ENCODE data around the gene SLC1A4.

Gene SLC1A4

DNA sequence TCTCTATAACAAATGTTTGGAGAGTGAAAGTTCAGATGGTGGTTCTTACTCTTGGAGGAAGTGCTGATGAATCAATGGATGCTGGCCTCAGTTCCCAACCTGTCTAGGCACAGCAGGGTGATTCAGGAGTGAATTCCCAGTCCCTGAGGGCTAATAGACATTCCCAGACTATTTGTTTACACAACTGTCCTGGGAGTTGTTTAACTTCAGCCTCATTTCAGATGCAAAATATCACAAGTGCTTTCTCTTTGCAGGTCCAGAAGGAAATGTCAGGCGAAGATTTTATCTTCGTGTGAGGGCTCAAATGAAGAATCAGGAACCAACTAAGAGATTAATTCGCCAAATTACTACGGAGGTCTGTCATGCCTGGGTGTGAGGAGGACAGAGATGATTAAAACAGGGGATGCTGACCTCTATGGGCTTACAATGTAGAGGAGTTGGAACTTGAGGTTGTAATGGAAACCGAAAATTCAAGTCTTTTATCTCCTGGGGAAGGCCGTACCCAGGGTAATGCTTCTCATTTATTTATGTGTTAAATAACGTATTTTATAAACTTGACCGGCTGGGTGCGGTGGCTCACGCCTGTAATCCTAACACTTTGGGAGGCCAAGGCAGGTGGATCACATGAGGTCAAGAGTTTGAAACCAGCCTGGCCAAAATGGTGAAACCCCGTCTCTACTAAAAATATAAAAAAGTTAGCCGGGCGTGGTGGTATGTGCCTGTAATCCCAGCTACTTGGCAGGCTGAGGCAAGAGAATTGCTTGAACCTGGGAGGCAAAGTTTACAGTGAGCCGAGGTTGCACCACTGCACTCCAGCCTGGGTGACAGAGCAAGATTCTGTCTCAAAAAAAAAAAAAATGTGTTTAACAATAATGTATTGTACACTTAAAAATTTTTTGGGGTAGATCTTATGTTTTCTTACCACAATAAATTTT lies 38.7 kb upstream of the SLC1A4 start:
- Histone ChIP-seq H3K4me3 (ENCODE audit: low read depth, low read length) (no peak overlapping the region), H3K9me3 (ENCODE audit: control insufficient read depth, insufficient read depth, low read depth, low read length) (no peaks in the 10 kb centered on the region), H3K36me3 (ENCODE audit: control insufficient read depth in 2 of 2, insufficient read depth in 1 of 2, low read length in 2 of 2) (no peaks in the 10 kb centered on the region), H3K4me1 (ENCODE audit: control insufficient read depth, insufficient read depth, low read length) (no peaks in the 10 kb centered on the region), H3K27ac (ENCODE audit: extremely low read depth, low read depth, low read length) (no peak overlapping the region)
- ChIA-PET CTCF (interaction anchor here (0.6 to 0.7 kb wide), 2 partner anchors 31 to 91 kb away, joined by 5 to 6 read pairs; no protein-coding TSS in a partner anchor), POLR2A (no interaction called here)
- no peak for TF ChIP-seq SCRT1 (tag by site-specific recombination; IDR thresholded peaks at IDR 0.05; ENCODE audit: borderline replicate concordance)
- TF ChIP-seq EGR2 (tag by site-specific recombination; IDR thresholded peaks at IDR 0.05; ENCODE audit: low read depth) = no peak
- TF ChIP-seq ZNF324 (tag by site-specific recombination; IDR thresholded peaks at IDR 0.05) = no peak
- no peak for TF ChIP-seq BCL11B (tag by site-specific recombination; IDR thresholded peaks at IDR 0.05; ENCODE audit: low read depth)
- TF ChIP-seq OVOL3 (tag by site-specific recombination; IDR thresholded peaks at IDR 0.05) = no peak
- TF ChIP-seq, protein P1, sequence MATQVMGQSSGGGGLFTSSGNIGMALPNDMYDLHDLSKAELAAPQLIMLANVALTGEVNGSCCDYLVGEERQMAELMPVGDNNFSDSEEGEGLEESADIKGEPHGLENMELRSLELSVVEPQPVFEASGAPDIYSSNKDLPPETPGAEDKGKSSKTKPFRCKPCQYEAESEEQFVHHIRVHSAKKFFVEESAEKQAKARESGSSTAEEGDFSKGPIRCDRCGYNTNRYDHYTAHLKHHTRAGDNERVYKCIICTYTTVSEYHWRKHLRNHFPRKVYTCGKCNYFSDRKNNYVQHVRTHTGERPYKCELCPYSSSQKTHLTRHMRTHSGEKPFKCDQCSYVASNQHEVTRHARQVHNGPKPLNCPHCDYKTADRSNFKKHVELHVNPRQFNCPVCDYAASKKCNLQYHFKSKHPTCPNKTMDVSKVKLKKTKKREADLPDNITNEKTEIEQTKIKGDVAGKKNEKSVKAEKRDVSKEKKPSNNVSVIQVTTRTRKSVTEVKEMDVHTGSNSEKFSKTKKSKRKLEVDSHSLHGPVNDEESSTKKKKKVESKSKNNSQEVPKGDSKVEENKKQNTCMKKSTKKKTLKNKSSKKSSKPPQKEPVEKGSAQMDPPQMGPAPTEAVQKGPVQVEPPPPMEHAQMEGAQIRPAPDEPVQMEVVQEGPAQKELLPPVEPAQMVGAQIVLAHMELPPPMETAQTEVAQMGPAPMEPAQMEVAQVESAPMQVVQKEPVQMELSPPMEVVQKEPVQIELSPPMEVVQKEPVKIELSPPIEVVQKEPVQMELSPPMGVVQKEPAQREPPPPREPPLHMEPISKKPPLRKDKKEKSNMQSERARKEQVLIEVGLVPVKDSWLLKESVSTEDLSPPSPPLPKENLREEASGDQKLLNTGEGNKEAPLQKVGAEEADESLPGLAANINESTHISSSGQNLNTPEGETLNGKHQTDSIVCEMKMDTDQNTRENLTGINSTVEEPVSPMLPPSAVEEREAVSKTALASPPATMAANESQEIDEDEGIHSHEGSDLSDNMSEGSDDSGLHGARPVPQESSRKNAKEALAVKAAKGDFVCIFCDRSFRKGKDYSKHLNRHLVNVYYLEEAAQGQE (tag by site-specific recombination; IDR thresholded peaks at IDR 0.05) = no peak
- no peak for TF ChIP-seq ZNF561 (tag by site-specific recombination; IDR thresholded peaks at IDR 0.05; ENCODE audit: borderline replicate concordance)
- no peak for TF ChIP-seq ZNF114 (tag by site-specific recombination; IDR thresholded peaks at IDR 0.05)
- no peak for TF ChIP-seq ZNF677 (tag by site-specific recombination; IDR thresholded peaks at IDR 0.05)
- no peak for TF ChIP-seq ZNF830 (tag by site-specific recombination; IDR thresholded peaks at IDR 0.05; ENCODE audit: low read depth)
- TF ChIP-seq KLF16 (tag by site-specific recombination; IDR thresholded peaks at IDR 0.05) = no peak
- no peak for TF ChIP-seq ZNF529 (tag by site-specific recombination; IDR thresholded peaks at IDR 0.05; ENCODE audit: insufficient replicate concordance)
- no peak for TF ChIP-seq ZNF626 (tag by site-specific recombination; IDR thresholded peaks at IDR 0.05)
- no peak for TF ChIP-seq ZNF660 (tag by site-specific recombination; IDR thresholded peaks at IDR 0.05)
- TF ChIP-seq, protein P2, sequence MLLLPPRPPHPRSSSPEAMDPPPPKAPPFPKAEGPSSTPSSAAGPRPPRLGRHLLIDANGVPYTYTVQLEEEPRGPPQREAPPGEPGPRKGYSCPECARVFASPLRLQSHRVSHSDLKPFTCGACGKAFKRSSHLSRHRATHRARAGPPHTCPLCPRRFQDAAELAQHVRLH (tag by site-specific recombination; IDR thresholded peaks at IDR 0.05) = no peak
- TF ChIP-seq ZNF747 (tag by site-specific recombination; IDR thresholded peaks at IDR 0.05) = no peak

DNA sequence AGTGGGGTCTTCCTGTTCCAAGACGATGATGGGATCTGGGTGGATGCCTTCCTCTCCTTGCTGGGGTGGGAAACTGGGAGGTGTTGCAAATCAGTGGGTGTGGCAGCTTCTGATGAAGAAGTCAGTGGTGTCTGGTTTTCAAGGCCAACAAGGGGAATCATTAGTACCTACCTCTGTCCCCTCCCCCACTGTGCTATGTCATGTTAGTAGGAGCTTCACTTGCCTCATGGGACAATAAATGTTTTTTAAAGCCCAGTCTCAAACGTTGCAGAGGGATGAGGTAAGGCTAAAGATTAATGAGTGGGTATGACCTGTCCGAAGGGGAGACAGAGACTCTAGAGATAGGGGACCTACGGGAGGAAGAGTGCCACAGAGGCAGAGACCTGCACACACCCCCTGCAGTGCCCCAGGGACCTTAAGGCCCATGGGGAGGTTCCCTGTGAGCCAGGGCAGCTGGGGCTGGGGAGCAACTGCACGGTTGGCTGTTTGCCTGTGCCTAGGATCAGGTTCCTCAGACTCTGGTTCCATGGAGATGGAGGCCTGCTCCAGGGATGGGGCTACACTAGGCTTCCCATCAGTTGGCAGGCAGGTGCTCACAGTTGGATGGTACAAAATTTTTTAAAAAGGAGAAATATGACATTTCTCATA lies 37.8 kb upstream of the SLC1A4 start:
- no peak overlapping the region for H3K4me3 ChIP-seq (ENCODE audit: low read depth, low read length)
- H3K36me3 ChIP-seq (ENCODE audit: control insufficient read depth in 2 of 2, insufficient read depth in 1 of 2, low read length in 2 of 2) = no peaks in the 10 kb centered on the region
- ChIA-PET POLR2A (no interaction called here), CTCF (interaction anchor here (0.7 kb wide), 1 partner anchor 32 kb away, joined by 6 read pairs; no protein-coding TSS in a partner anchor)
- H3K4me1 ChIP-seq (ENCODE audit: control insufficient read depth, insufficient read depth, low read length) = no peaks in the 10 kb centered on the region
- no peak for TF ChIP-seq SETDB1 (IDR thresholded peaks at IDR 0.05; ENCODE audit: insufficient read length, low read length)
- peak; percentile 38 for TF ChIP-seq GLIS1 (tag by site-specific recombination; IDR thresholded peaks at IDR 0.05)
- H3K27ac ChIP-seq (ENCODE audit: extremely low read depth, low read depth, low read length) = no peak overlapping the region
- H3K9me3 ChIP-seq (ENCODE audit: control insufficient read depth, insufficient read depth, low read depth, low read length) = no peaks in the 10 kb centered on the region

Measured in HEK293 (cell line).